Measurements from ENCODE around the gene SLC4A7. TPM values are rescaled to one million over a fixed set of nuclear protein-coding genes. Genes with fewer than 3 reads are reported as not detected.
A peak's percentile ranks its signal among the peaks of the same experiment; 100 is the strongest.
"Not testable (repeated sequence)": the region's sequence is repeated elsewhere in the genome, so short reads cannot be mapped to it uniquely, and the experiment has no call there.

The SLC4A7 gene
- total RNA-seq, 4 donors from 2014 or later = 20.3 to 44.0 (median 31.7) TPM

DNA sequence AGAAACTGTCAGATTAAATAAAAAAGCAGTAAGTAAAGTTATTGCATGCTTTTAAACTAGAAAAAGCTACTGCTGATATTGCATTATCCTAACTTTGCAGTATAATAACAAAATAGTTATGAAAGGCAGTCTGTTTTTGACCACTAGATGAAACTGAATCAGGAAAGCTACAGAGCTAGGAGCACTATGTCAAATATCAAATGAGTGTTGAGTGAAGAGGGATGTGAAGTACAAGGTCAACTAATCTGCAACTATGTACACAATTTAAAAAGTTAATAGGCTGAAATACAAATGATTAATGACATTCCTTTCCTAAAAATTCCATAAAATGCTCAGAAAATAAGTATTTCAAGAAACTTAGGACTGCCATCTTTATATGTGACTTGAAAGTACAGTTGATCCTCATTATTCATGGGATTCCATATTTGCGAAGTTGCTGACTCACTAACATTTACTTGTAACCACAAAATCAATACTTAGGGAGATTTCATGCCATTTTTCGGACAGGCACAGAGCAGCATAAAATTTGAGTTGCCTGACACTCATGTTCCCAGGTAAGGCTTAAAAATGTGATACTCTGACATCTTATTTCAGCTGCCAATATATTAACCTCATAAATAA, 34.5 kb downstream of the SLC4A7 start:
- peaks cover 0 to 10% (median 6%) of the 10 kb centered on the region in 4 donors for H3K36me3 ChIP-seq
- DNase-seq (ENCODE audit: extremely low spot score) = no peak
- H3K27me3 ChIP-seq = no peaks in the 10 kb centered on the region
- H3K27ac ChIP-seq (replicated peaks in 1 of 4) = no peak overlapping the region
- no peak overlapping the region for H3K4me3 ChIP-seq
- intact Hi-C loops (cut with DNase I) = no loop called here
- WGBS = 89% methylated on average over 2 of the region's 2 CpGs
- peaks cover 0 to 10% (median 7%) of the 10 kb centered on the region in 4 donors for H3K4me1 ChIP-seq
- no peaks in the 10 kb centered on the region for H3K9me3 ChIP-seq
- TF ChIP-seq POLR2A (IDR thresholded peaks at IDR 0.05; ENCODE audit: low read depth) = no peak
- TF ChIP-seq EP300 (IDR thresholded peaks at IDR 0.05) = no peak
- TF ChIP-seq CTCF (IDR thresholded peaks at IDR 0.05) = no peak
- TF ChIP-seq POLR2AphosphoS5 (IDR thresholded peaks at IDR 0.05) = no peak

- 92% methylated on average over 13 of the region's 13 CpGs for WGBS
- Histone ChIP-seq H3K9me3 (peaks cover 0 to 12% (median 0%) of the 10 kb centered on the region in 4 donors), H3K36me3 (peaks cover 9 to 42% (median 19%) of the 10 kb centered on the region in 4 donors)
- H3K4me1 ChIP-seq; H3K27ac ChIP-seq (replicated peaks in 1 of 4); intact Hi-C loops (cut with DNase I); DNase-seq (ENCODE audit: extremely low spot score); H3K27me3 ChIP-seq; H3K4me3 ChIP-seq: not testable (repeated sequence)
These were observed 41.2 kb downstream of the SLC4A7 start for GRCh38 chr3:27442995-27443394.

DNA sequence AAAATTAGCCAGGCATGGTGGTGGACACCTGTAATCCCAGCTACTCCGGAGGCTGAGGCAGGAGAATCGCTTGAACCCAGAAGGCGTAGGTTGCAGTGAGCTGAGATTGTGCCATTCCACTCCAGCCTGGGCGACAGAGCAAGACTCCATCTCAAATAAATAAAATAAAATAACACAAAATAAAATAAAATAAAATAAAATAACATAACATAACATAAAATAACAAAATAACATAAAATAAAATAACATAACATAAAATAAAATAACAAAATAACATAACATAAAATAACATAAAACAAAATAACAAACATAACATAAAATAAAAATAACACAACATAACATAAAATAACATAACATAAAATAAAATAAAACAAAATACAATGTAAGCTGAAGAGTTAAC, 45.8 kb downstream of the SLC4A7 start:
- DNase-seq (ENCODE audit: extremely low spot score); H3K27ac ChIP-seq (replicated peaks in 1 of 4); H3K4me1 ChIP-seq; intact Hi-C loops (cut with DNase I); H3K4me3 ChIP-seq; H3K27me3 ChIP-seq: not testable (repeated sequence)
- Histone ChIP-seq H3K36me3 (peaks cover 9 to 70% (median 38%) of the 10 kb centered on the region in 4 donors), H3K9me3 (peaks cover 0 to 12% (median 0%) of the 10 kb centered on the region in 4 donors)
- WGBS = 98% methylated on average over 4 of the region's 4 CpGs

DNA sequence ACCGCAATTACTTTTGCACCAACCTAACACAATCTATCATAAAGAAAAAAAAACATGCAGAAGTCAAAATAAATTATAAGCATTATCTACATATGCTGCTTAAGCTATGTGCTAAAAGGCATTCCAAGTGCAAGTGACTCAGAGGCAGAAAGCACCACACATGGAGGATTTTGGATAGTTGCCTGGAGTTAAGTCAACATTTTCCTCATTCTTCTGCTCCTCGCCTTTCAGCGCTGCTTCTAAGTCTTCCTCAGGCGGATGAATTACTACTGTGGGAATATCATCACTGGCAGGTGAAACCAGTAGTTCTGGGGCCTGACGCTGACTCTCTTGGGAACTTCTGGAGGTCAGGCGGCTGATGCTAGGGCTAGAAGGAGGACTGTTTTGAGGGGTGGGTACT, 53.1 kb downstream of the SLC4A7 start:
- WGBS = 47% methylated on average over 6 of the region's 6 CpGs
- Histone ChIP-seq H3K9me3 (no peaks in the 10 kb centered on the region), H3K4me1 (peaks cover 0 to 13% (median 9%) of the 10 kb centered on the region in 4 donors), H3K36me3 (peaks cover 0 to 46% (median 31%) of the 10 kb centered on the region in 4 donors), H3K4me3 (no peak overlapping the region), H3K27me3 (no peaks in the 10 kb centered on the region), H3K27ac (replicated peaks in 1 of 4) (peak overlapping the region; percentile 42 to 54 (median 46))
- intact Hi-C loops (cut with DNase I) = no loop called here
- TF ChIP-seq CTCF (IDR thresholded peaks at IDR 0.05) = no peak
- no peak for TF ChIP-seq POLR2A (IDR thresholded peaks at IDR 0.05; ENCODE audit: low read depth)
- no peak for TF ChIP-seq EP300 (IDR thresholded peaks at IDR 0.05)
- TF ChIP-seq POLR2AphosphoS5 (IDR thresholded peaks at IDR 0.05) = peak; percentile 24 to 63
- DNase-seq (ENCODE audit: extremely low spot score) = no peak

- DNase-seq (ENCODE audit: extremely low spot score) = no peak
- Histone ChIP-seq H3K27ac (replicated peaks in 1 of 4) (no peak overlapping the region), H3K4me3 (no peak overlapping the region), H3K9me3 (no peaks in the 10 kb centered on the region), H3K27me3 (no peaks in the 10 kb centered on the region), H3K36me3 (peaks cover 0 to 36% (median 26%) of the 10 kb centered on the region in 4 donors), H3K4me1 (peaks cover 0 to 13% (median 9%) of the 10 kb centered on the region in 4 donors)
- intact Hi-C loops (cut with DNase I) = no loop called here
- WGBS = 94% methylated on average over 2 of the region's 2 CpGs
- TF ChIP-seq POLR2A (IDR thresholded peaks at IDR 0.05; ENCODE audit: low read depth) = no peak
- no peak for TF ChIP-seq POLR2AphosphoS5 (IDR thresholded peaks at IDR 0.05)
- TF ChIP-seq CTCF (IDR thresholded peaks at IDR 0.05) = no peak
- no peak for TF ChIP-seq EP300 (IDR thresholded peaks at IDR 0.05)
These were observed 54.3 kb downstream of the SLC4A7 start for GRCh38 chr3:27429909-27430308.

- Histone ChIP-seq H3K4me3 (no peak overlapping the region), H3K4me1 (peaks cover 0 to 13% (median 9%) of the 10 kb centered on the region in 4 donors), H3K9me3 (no peaks in the 10 kb centered on the region), H3K36me3 (peaks cover 0 to 30% (median 19%) of the 10 kb centered on the region in 4 donors), H3K27me3 (no peaks in the 10 kb centered on the region), H3K27ac (replicated peaks in 1 of 4) (no peak overlapping the region)
- intact Hi-C loops (cut with DNase I) = no loop called here
- no peak for DNase-seq (ENCODE audit: extremely low spot score)
- TF ChIP-seq EP300 (IDR thresholded peaks at IDR 0.05) = no peak
- no peak for TF ChIP-seq POLR2A (IDR thresholded peaks at IDR 0.05; ENCODE audit: low read depth)
- TF ChIP-seq POLR2AphosphoS5 (IDR thresholded peaks at IDR 0.05) = no peak
- TF ChIP-seq CTCF (IDR thresholded peaks at IDR 0.05) = no peak
These were observed 55.7 kb downstream of the SLC4A7 start for GRCh38 chr3:27428446-27428845.
